HEK293 (cell line): ENCODE measurements around the gene ETF1.

Experiments
- CTCF ChIA-PET: fragments of 350-600 bp; formaldehyde crosslinking; extraction: SDS; loops from one replicate; lab custom pipeline; 2021; ENCODE audit warnings: antibody characterized with exemption; lab: Yijun Ruan, JAX
- POLR2A ChIA-PET: fragments of 300-600 bp; formaldehyde crosslinking; extraction: SDS; loops from one replicate; lab custom pipeline; 2020; ENCODE audit warnings: antibody characterized with exemption, inconsistent platforms; lab: Yijun Ruan, JAX
- H3K27ac ChIP-seq: fragments of 200-500 bp; sonication (Bioruptor generic); 2 replicates; pipeline ENCODE4 v1.5.1; 2014; ENCODE audit warnings: low read depth, low read length, control low read depth, inconsistent platforms; ENCODE audit errors: extremely low read depth
- H3K36me3 ChIP-seq, 2 experiments: fragments of 200-500 bp in 1 of 2; sonication (Bioruptor generic) in 1 of 2; 1 replicate in 1 of 2; 2 replicates in 1 of 2; pipeline ENCODE4 v1.5.1; 2014 to 2017; ENCODE audit warnings: inconsistent platforms in 2 of 2, low read length in 2 of 2; ENCODE audit not compliant: control insufficient read depth in 2 of 2, insufficient read depth in 1 of 2
- H3K4me1 ChIP-seq: fragments of 200-500 bp; sonication (Bioruptor generic); 2 replicates; pipeline ENCODE4 v1.5.1; 2014; ENCODE audit warnings: mild to moderate bottlenecking, low read length, inconsistent platforms; ENCODE audit not compliant: control insufficient read depth, insufficient read depth
- H3K4me3 ChIP-seq: 2 replicates; pipeline ENCODE4 v1.5.1; 2011; ENCODE audit warnings: low read depth, mild to moderate bottlenecking, control low read depth, low read length, moderate library complexity
- H3K9me3 ChIP-seq: fragments of 200-500 bp; sonication (Bioruptor generic); 2 replicates; pipeline ENCODE4 v1.5.1; 2014; ENCODE audit warnings: low read depth, low read length, inconsistent platforms; ENCODE audit not compliant: control insufficient read depth, insufficient read depth
- IKZF3 ChIP-seq: fragments of 450-650 bp; IDR thresholded peaks from 2 replicates; pipeline ENCODE4 v1.5.0; 2018; ENCODE audit warnings: missing biosample characterization, mild to moderate bottlenecking, missing genetic modification characterization, moderate library complexity
- KLF9 ChIP-seq: fragments of 450-650 bp; formaldehyde crosslinking; IDR thresholded peaks from 2 replicates; pipeline ENCODE4 v1.5.1; 2016; ENCODE audit warnings: missing biosample characterization, missing genetic modification characterization, low read depth
- MYNN ChIP-seq: fragments of 450-650 bp; formaldehyde crosslinking; IDR thresholded peaks from 2 replicates; pipeline ENCODE4 v1.5.1; 2016; ENCODE audit warnings: missing biosample characterization, missing genetic modification characterization, borderline replicate concordance
- SCRT2 ChIP-seq: fragments of 450-650 bp; formaldehyde crosslinking; IDR thresholded peaks from 2 replicates; pipeline ENCODE4 v1.5.1; 2016; ENCODE audit warnings: missing biosample characterization, missing genetic modification characterization
- ZNF175 ChIP-seq: fragments of 450-650 bp; formaldehyde crosslinking; IDR thresholded peaks from 2 replicates; pipeline ENCODE4 v1.5.1; 2016; ENCODE audit warnings: missing biosample characterization, missing genetic modification characterization
- ZNF184 ChIP-seq: fragments of 450-650 bp; IDR thresholded peaks from 2 replicates; pipeline ENCODE4 v1.5.1; 2018; ENCODE audit warnings: missing biosample characterization, mild to moderate bottlenecking, missing genetic modification characterization
- ZNF311 ChIP-seq: fragments of 450-650 bp; formaldehyde crosslinking; IDR thresholded peaks from 2 replicates; pipeline ENCODE4 v1.5.1; 2017; ENCODE audit warnings: missing biosample characterization, missing genetic modification characterization, borderline replicate concordance
- ZNF404 ChIP-seq: fragments of 450-650 bp; formaldehyde crosslinking; IDR thresholded peaks from 2 replicates; pipeline ENCODE4 v1.5.1; 2017; ENCODE audit warnings: missing biosample characterization, missing genetic modification characterization
- ZNF48 ChIP-seq: fragments of 450-650 bp; formaldehyde crosslinking; IDR thresholded peaks from 2 replicates; pipeline ENCODE4 v1.5.1; 2016; ENCODE audit warnings: missing biosample characterization, missing genetic modification characterization
- ZNF544 ChIP-seq: fragments of 450-650 bp; formaldehyde crosslinking; IDR thresholded peaks from 2 replicates; pipeline ENCODE4 v1.5.0; 2017; ENCODE audit warnings: missing biosample characterization, missing genetic modification characterization
- ZNF623 ChIP-seq: fragments of 450-650 bp; formaldehyde crosslinking; IDR thresholded peaks from 2 replicates; pipeline ENCODE4 v1.5.1; 2016; ENCODE audit warnings: missing biosample characterization, missing genetic modification characterization
- ZNF664 ChIP-seq: fragments of 450-650 bp; formaldehyde crosslinking; IDR thresholded peaks from 2 replicates; pipeline ENCODE4 v1.5.1; 2016; ENCODE audit warnings: missing biosample characterization, missing genetic modification characterization
- TF ChIP-seq, protein P1 (sequence below): fragments of 450-650 bp; formaldehyde crosslinking; IDR thresholded peaks from 2 replicates; pipeline ENCODE4 v1.5.1; 2016; ENCODE audit warnings: missing biosample characterization, missing genetic modification characterization
- TF ChIP-seq, protein P2 (sequence below): fragments of 450-650 bp; formaldehyde crosslinking; IDR thresholded peaks from 2 replicates; pipeline ENCODE4 v1.5.1; 2016; ENCODE audit warnings: missing biosample characterization, missing genetic modification characterization
- TF ChIP-seq, protein P3 (sequence below): fragments of 450-650 bp; formaldehyde crosslinking; IDR thresholded peaks from 2 replicates; pipeline ENCODE4 v1.5.1; 2016; ENCODE audit warnings: missing biosample characterization, missing genetic modification characterization

Gene ETF1

DNA sequence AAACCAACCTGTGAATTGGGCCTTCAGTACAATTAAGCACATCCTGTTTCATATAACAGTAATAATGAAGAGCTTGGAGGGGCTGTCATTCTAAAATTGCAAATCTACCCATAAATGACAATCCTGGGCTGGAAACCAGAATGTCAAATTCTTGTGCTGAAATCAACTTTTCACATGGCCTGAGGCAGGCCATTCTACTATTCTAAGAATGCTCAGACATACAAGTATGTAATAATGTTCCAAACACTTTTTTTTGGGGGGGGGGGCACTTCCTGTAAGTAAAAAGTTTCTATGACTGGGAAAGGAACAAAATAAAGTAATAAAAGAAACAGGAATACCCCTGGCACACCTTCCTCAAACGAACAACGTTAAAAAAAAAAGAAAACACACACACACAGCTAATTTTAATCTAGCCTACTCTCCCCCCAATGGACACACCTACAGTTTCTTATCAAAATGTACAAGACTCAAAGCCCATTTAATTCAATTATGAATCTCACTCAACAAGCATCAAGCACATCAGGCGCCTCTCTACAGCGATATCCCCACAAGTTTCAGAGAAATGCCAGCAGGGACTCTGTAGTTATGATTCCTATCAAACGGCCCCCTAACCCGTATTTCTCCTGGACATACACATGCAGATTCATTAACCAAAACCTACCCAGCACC, 1.4 kb downstream of the ETF1 start:
- TF ChIP-seq ZNF544 (no peak), ZNF311 (tag by site-specific recombination) (no peak), ZNF404 (no peak), ZNF175 (no peak), ZNF48 (tag by site-specific recombination) (no peak), ZNF623 (tag by site-specific recombination) (no peak), IKZF3 (tag by site-specific recombination) (no peak), ZNF184 (tag by site-specific recombination) (no peak), MYNN (no peak)
- TF ChIP-seq, protein P1, sequence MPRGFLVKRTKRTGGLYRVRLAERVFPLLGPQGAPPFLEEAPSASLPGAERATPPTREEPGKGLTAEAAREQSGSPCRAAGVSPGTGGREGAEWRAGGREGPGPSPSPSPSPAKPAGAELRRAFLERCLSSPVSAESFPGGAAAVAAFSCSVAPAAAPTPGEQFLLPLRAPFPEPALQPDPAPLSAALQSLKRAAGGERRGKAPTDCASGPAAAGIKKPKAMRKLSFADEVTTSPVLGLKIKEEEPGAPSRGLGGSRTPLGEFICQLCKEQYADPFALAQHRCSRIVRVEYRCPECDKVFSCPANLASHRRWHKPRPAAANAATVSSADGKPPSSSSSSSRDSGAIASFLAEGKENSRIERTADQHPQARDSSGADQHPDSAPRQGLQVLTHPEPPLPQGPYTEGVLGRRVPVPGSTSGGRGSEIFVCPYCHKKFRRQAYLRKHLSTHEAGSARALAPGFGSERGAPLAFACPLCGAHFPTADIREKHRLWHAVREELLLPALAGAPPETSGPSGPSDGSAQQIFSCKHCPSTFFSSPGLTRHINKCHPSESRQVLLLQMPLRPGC (tag by site-specific recombination) = no peak
- TF ChIP-seq, protein P2, sequence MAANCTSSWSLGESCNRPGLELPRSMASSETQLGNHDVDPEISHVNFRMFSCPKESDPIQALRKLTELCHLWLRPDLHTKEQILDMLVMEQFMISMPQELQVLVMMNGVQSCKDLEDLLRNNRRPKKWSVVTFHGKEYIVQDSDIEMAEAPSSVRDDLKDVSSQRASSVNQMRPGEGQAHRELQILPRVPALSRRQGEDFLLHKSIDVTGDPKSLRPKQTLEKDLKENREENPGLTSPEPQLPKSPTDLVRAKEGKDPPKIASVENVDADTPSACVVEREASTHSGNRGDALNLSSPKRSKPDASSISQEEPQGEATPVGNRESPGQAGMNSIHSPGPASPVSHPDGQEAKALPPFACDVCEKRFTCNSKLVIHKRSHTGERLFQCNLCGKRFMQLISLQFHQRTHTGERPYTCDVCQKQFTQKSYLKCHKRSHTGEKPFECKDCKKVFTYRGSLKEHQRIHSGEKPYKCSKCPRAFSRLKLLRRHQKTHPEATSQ (tag by site-specific recombination) = no peak
- peaks cover 11% of the 10 kb centered on the region for H3K4me1 ChIP-seq
- POLR2A ChIA-PET = interaction anchor here (1.1 to 2.6 kb wide), 4 partner anchors 11 to 363 kb away, joined by 3 to 30 read pairs (median 18); partner anchors contain the start of genes HSPA9 and KIF20A
- peak overlapping the region; percentile 100 for H3K4me3 ChIP-seq
- H3K36me3 ChIP-seq = peaks cover 0 to 41% of the 10 kb centered on the region in 2 experiments; a peak in 2 of 3 replicates
- CTCF ChIA-PET = interaction anchor here (2.9 kb wide), 1 partner anchor 92 kb away, joined by 10 read pairs; no protein-coding TSS in a partner anchor
- 0 out of 2 replicates have a peak overlapping the region, but pooled peaks have one; percentile 77 for H3K27ac ChIP-seq
- H3K9me3 ChIP-seq = no peaks in the 10 kb centered on the region

DNA sequence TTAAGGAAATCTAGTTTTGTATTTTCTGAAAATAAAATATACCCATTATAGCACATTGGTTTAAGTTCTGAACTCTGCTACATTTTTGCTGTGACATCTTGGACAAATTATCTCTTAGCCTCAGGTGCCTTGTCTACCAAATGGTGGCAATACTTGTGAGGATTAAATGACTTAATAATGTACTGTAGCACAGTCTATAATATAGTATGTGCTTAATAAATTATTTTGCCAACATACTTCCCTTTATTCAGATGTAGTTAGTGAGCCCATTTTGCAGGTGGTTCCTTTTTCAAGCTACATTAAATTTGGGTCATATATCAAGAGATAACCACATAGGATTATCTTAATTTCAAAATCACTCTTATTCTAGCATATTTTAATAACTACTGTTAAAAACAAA, 3.2 kb downstream of the ETF1 start:
- no peaks in the 10 kb centered on the region for H3K9me3 ChIP-seq
- H3K4me1 ChIP-seq = peaks cover 11% of the 10 kb centered on the region
- H3K27ac ChIP-seq = no peak overlapping the region
- TF ChIP-seq, protein P3, sequence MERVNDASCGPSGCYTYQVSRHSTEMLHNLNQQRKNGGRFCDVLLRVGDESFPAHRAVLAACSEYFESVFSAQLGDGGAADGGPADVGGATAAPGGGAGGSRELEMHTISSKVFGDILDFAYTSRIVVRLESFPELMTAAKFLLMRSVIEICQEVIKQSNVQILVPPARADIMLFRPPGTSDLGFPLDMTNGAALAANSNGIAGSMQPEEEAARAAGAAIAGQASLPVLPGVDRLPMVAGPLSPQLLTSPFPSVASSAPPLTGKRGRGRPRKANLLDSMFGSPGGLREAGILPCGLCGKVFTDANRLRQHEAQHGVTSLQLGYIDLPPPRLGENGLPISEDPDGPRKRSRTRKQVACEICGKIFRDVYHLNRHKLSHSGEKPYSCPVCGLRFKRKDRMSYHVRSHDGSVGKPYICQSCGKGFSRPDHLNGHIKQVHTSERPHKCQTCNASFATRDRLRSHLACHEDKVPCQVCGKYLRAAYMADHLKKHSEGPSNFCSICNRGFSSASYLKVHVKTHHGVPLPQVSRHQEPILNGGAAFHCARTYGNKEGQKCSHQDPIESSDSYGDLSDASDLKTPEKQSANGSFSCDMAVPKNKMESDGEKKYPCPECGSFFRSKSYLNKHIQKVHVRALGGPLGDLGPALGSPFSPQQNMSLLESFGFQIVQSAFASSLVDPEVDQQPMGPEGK (tag by site-specific recombination) = no peak
- peak; percentile 92 for TF ChIP-seq ZNF664 (tag by site-specific recombination)
- TF ChIP-seq, all 188 proteins: peak for 1
- CTCF ChIA-PET = no interaction called here
- Histone ChIP-seq H3K4me3 (no peak overlapping the region), H3K36me3 (peaks cover 6 to 48% of the 10 kb centered on the region in 2 experiments; a peak in 2 of 3 replicates)
- POLR2A ChIA-PET = no interaction called here

DNA sequence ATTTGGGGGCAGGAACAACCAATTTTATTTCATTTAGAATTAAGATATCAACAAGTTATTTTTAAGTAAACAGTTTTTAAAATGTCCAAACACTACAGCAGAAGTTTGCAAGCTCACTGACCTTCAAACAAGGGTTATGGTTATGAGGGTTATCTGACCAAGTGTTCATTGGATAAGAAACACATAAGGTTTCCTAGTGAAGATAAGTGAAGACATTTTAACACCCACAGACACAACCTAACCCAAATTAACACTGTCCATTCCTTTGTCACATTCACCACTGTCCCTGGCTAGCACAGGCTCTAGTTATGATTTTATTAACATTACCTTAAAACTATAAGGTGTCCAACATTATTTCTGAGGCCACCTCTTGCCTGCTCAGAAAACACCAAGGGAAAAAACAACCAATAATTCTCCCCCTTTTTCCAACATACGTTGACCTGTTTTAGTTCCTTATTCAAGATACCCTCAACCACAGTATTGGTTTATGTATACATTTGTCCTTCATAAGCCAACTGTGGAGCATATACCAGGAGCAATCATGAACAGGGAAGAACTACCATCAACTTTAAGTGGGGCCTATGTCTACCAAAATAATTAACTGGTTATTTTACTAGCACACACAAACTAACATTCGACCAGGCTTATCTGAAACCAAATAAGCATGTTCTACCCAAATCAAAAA, 4.0 kb downstream of the ETF1 start:
- Histone ChIP-seq H3K4me1 (peaks cover 11% of the 10 kb centered on the region), H3K4me3 (no peak overlapping the region), H3K36me3 (peaks cover 6 to 55% of the 10 kb centered on the region in 2 experiments; a peak in 2 of 3 replicates), H3K9me3 (no peaks in the 10 kb centered on the region), H3K27ac (no peak overlapping the region)
- ChIA-PET POLR2A (no interaction called here), CTCF (interaction anchor here (0.6 kb wide), 1 partner anchor 35 kb away, joined by 3 read pairs; no protein-coding TSS in a partner anchor)
- TF ChIP-seq SCRT2 (peak; percentile 58), KLF9 (tag by site-specific recombination) (no peak)
